Measurements from ENCODE around the gene SEMA4F.

DNA sequence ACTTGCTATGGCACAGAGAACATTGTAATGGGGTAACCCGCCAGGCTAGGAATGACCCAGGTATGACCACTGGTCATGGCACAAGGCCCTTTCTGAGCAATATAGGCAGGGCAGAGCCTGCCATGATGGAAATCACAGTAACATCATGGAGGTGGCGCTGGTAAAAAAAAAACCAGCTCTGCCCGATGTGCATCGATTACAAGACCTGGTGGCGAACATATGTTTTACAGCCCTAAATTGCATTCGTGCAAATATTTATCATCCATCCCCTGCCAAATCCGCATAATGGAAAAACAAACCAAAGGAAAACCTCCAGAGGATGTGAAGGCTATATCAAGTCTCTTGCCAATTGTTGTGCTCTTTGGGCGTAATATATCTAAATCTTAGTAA, 60.6 kb downstream of the SEMA4F start:
- TF ChIP-seq, protein P1, sequence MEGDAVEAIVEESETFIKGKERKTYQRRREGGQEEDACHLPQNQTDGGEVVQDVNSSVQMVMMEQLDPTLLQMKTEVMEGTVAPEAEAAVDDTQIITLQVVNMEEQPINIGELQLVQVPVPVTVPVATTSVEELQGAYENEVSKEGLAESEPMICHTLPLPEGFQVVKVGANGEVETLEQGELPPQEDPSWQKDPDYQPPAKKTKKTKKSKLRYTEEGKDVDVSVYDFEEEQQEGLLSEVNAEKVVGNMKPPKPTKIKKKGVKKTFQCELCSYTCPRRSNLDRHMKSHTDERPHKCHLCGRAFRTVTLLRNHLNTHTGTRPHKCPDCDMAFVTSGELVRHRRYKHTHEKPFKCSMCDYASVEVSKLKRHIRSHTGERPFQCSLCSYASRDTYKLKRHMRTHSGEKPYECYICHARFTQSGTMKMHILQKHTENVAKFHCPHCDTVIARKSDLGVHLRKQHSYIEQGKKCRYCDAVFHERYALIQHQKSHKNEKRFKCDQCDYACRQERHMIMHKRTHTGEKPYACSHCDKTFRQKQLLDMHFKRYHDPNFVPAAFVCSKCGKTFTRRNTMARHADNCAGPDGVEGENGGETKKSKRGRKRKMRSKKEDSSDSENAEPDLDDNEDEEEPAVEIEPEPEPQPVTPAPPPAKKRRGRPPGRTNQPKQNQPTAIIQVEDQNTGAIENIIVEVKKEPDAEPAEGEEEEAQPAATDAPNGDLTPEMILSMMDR (conservative IDR thresholded peaks at IDR 0.05) = no peak
- no peak for TF ChIP-seq ZFX (IDR thresholded peaks at IDR 0.05)
